Hepatocyte (in vitro differentiated cells): Measurements from ENCODE around the gene KCNS3.

Source experiments
- EZH2 ChIP-seq: fragments of 200-600 bp; sonication (generic); IDR thresholded peaks from 2 replicates; pipeline ENCODE4 v1.6.1; 2016; ENCODE audit warnings: antibody characterized with exemption, mild to moderate bottlenecking, borderline replicate concordance
- EZH2phosphoT487 ChIP-seq: fragments of 200-600 bp; sonication (generic); IDR thresholded peaks from one replicate; pipeline ENCODE4 v1.6.1; 2018; ENCODE audit warnings: antibody characterized with exemption, mild to moderate bottlenecking, low read depth, moderate library complexity; ENCODE audit not compliant: unreplicated experiment, severe bottlenecking
- TF ChIP-seq, protein P1 (sequence below): fragments of 200-600 bp; sonication (generic); IDR thresholded peaks from 2 replicates; pipeline ENCODE4 v1.5.1; 2016; ENCODE audit warnings: antibody characterized with exemption, mild to moderate bottlenecking; ENCODE audit not compliant: poor library complexity

DNA sequence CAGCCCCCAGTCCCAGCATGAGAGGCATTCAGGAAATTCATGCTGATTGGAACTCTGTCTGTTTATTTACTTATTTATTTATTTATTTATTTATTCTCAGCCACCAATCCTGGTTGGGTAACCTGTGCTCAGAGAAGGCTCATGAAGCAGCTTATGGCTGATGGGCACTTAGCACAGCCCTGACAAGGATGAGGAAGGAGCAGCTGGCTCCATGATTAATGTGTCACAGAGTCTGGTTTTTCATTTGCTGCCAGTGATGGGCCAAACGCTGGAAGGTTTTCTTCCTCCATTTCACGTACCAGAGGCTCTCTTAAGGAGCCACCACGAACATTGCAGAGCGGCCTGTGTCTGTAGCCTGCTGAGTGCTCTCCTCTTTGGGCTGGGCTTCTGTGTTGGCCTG lies 28.3 kb upstream of the KCNS3 start:
- TF ChIP-seq EZH2 = no peak
- TF ChIP-seq, protein P1, sequence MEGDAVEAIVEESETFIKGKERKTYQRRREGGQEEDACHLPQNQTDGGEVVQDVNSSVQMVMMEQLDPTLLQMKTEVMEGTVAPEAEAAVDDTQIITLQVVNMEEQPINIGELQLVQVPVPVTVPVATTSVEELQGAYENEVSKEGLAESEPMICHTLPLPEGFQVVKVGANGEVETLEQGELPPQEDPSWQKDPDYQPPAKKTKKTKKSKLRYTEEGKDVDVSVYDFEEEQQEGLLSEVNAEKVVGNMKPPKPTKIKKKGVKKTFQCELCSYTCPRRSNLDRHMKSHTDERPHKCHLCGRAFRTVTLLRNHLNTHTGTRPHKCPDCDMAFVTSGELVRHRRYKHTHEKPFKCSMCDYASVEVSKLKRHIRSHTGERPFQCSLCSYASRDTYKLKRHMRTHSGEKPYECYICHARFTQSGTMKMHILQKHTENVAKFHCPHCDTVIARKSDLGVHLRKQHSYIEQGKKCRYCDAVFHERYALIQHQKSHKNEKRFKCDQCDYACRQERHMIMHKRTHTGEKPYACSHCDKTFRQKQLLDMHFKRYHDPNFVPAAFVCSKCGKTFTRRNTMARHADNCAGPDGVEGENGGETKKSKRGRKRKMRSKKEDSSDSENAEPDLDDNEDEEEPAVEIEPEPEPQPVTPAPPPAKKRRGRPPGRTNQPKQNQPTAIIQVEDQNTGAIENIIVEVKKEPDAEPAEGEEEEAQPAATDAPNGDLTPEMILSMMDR = no peak
- no peak for TF ChIP-seq EZH2phosphoT487
